HUES64 (cell line): ENCODE measurements around the gene ATP2B2.

Experiments used
- H3K27ac ChIP-seq: 2 replicates; pipeline ENCODE4 v1.7.0; 2013; ENCODE audit warnings: low read depth, low read length, inconsistent platforms
- H3K27me3 ChIP-seq: 2 replicates; pipeline ENCODE4 v1.6.1; 2013; ENCODE audit warnings: mild to moderate bottlenecking, low read length; ENCODE audit not compliant: insufficient read depth
- H3K36me3 ChIP-seq: 2 replicates; pipeline ENCODE4 v1.6.1; 2013; ENCODE audit warnings: mild to moderate bottlenecking, low read length; ENCODE audit not compliant: insufficient read depth
- H3K4me1 ChIP-seq: 2 replicates; pipeline ENCODE4 v1.6.1; 2013; ENCODE audit warnings: mild to moderate bottlenecking, low read length, moderate library complexity; ENCODE audit not compliant: insufficient read depth
- H3K4me3 ChIP-seq: 2 replicates; pipeline ENCODE4 v1.5.1; 2013; ENCODE audit warnings: mild to moderate bottlenecking, low read length, moderate library complexity
- H3K9ac ChIP-seq: 2 replicates; pipeline ENCODE4 v1.6.1; 2013; ENCODE audit warnings: mild to moderate bottlenecking, low read depth, low read length
- H3K9me3 ChIP-seq: 2 replicates; pipeline ENCODE4 v1.6.1; 2013; ENCODE audit warnings: low read depth, low read length; ENCODE audit not compliant: insufficient read depth
- WGBS: fragments of 150-250, 120-280 bp; methylation state at CpG from one replicate; pipeline ENCODE4 v1.1.7; 2013; ENCODE audit warnings: missing lambda C conversion rate; 5-methylcytosine and 5-hydroxymethylcytosine counted together

Gene ATP2B2

GRCh38 chr3:10285272-10286132 is 219.9 kb downstream of the ATP2B2 start:
- no peak overlapping the region for H3K9ac ChIP-seq
- WGBS: 93% methylated on average over 12 of the region's 12 CpGs
- no peaks in the 10 kb centered on the region for H3K9me3 ChIP-seq
- H3K27me3 ChIP-seq: no peaks in the 10 kb centered on the region
- H3K4me1 ChIP-seq: peaks cover 17% of the 10 kb centered on the region
- no peak overlapping the region for H3K4me3 ChIP-seq
- H3K27ac ChIP-seq: no peak overlapping the region
- peaks cover 32% of the 10 kb centered on the region for H3K36me3 ChIP-seq

DNA sequence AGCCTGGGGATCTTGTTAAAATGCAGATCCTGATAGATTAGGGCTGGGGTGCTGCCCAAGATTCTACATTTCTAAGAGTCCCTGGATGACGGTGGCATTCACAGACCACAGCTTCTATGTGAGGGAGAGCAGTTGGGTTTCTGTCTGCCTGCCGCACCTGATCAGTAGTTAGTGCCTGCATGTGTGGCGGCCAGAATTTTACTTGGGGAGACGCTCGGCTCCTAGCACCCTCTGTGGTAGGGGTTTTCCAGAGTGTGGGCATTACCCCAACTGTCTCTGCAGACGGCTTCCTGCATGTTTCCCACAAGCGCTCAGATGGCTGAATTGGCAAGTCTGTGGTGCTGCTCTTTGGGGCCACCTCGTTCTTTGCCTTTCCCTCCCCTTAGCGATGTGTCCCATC is 220.9 kb downstream of the ATP2B2 start:
- H3K9ac ChIP-seq: no peak overlapping the region
- H3K4me1 ChIP-seq: peaks cover 13% of the 10 kb centered on the region
- WGBS: 94% methylated on average over 9 of the region's 9 CpGs
- H3K27me3 ChIP-seq: no peaks in the 10 kb centered on the region
- H3K9me3 ChIP-seq: no peaks in the 10 kb centered on the region
- H3K27ac ChIP-seq: no peak overlapping the region
- H3K36me3 ChIP-seq: peaks cover 42% of the 10 kb centered on the region
- H3K4me3 ChIP-seq: no peak overlapping the region

DNA sequence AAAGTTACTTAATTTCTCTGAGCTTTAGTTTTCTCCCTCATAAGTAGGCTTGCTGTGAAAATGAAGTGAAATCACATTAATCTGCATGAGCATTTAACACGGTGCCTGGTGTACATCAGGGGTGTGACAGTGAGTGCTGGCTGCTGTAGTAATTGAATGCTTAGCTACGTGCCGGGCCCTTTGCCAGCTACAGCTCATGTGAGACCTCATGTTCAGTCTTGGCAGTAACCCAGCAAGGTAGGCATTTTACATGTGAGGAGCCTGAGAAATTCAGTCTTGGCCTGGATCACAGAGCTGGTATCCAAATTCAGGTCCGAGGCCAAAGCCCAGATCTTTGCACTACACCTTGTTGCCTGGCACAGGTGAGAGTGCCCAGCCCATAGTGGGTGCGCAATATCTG is 221.7 kb downstream of the ATP2B2 start:
- Histone ChIP-seq H3K9ac (no peak overlapping the region), H3K36me3 (peaks cover 47% of the 10 kb centered on the region), H3K9me3 (no peaks in the 10 kb centered on the region), H3K27ac (no peak overlapping the region), H3K4me3 (no peak overlapping the region), H3K4me1 (peaks cover 13% of the 10 kb centered on the region), H3K27me3 (no peaks in the 10 kb centered on the region)
- WGBS: 95% methylated on average over 5 of the region's 5 CpGs

GRCh38 chr3:10281951-10282350 is 223.4 kb downstream of the ATP2B2 start:
- H3K4me3 ChIP-seq: no peak overlapping the region
- no peak overlapping the region for H3K9ac ChIP-seq
- no peaks in the 10 kb centered on the region for H3K9me3 ChIP-seq
- no peaks in the 10 kb centered on the region for H3K27me3 ChIP-seq
- H3K4me1 ChIP-seq: peaks cover 7% of the 10 kb centered on the region
- 95% methylated on average over 4 of the region's 5 CpGs for WGBS
- H3K36me3 ChIP-seq: peaks cover 60% of the 10 kb centered on the region
- no peak overlapping the region for H3K27ac ChIP-seq

DNA sequence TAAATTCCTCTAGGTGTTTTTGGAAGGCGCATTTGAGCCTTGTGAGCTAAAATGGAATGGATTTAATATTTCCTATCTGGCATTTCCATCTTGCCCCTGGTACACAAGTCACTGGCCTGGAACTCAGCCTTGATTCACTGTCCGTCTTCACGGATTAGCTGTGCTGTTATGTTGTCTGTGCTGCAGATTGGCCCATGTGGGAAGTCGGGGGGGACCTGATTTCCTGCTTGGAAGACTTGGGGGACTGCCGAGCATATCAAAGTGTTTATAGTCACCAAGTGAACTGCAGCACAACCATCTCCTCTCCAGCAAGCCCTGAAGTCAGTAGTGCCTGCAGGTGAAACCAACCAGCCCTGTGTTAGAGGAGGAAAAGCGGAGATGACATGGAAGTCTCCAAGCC is 224.8 kb downstream of the ATP2B2 start:
- peaks cover 73% of the 10 kb centered on the region for H3K36me3 ChIP-seq
- no peak overlapping the region for H3K27ac ChIP-seq
- no peak overlapping the region for H3K9ac ChIP-seq
- no peaks in the 10 kb centered on the region; the same call in 1 of the 2 replicates for H3K4me1 ChIP-seq
- no peaks in the 10 kb centered on the region for H3K9me3 ChIP-seq
- no peak overlapping the region for H3K4me3 ChIP-seq
- no peaks in the 10 kb centered on the region for H3K27me3 ChIP-seq
- 94% methylated on average over 5 of the region's 6 CpGs for WGBS

- no peaks in the 10 kb centered on the region; the same call in 1 of the 2 replicates for H3K4me1 ChIP-seq
- no peak overlapping the region for H3K4me3 ChIP-seq
- H3K9me3 ChIP-seq: no peaks in the 10 kb centered on the region
- no peaks in the 10 kb centered on the region for H3K27me3 ChIP-seq
- H3K36me3 ChIP-seq: peaks cover 73% of the 10 kb centered on the region
- WGBS: 94% methylated on average over 5 of the region's 5 CpGs
- no peak overlapping the region for H3K9ac ChIP-seq
- no peak overlapping the region for H3K27ac ChIP-seq
Measured at GRCh38 chr3:10280177-10280529, 225.2 kb downstream of the ATP2B2 start.

DNA sequence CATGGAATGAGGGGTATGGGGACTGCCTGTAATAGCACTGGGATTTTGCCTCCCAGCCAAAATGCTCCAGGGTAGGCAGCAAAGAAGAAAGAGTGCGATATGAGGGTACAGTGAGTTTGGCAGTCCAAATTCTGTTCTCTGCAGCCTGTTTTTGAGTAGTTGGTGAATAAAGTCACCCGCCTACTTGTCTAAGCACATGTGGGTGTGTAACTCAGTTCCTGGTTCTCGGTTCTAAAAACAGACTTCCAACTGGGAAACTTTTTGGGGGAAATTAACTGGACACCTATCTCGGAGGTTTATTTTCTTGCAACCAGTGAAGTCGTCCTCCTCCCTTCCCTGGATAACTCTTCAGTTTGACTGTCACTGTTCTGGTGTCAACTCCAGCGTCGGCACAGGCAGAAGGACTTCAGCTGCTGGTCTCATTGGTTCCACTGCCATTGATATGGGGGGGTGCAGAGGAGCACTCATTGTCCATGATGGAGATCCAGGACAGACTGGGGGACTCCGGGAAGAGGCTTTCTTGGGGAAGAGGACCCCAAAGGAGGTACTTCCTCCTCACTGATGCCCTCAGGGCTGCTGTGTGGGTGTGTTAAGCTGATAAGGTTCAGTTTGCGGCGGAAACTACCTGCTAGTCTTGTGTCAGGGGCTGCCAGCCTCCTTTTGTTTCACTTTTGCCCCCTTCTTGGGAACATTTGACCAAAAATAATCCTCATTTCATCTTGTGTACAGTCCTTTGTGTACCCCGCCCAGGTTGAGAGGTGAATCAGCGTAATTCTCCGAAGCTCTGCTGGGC is 225.8 kb downstream of the ATP2B2 start:
- no peak overlapping the region for H3K27ac ChIP-seq
- no peaks in the 10 kb centered on the region for H3K9me3 ChIP-seq
- H3K4me3 ChIP-seq: no peak overlapping the region
- WGBS: 93% methylated on average over 13 of the region's 13 CpGs
- H3K9ac ChIP-seq: no peak overlapping the region
- no peaks in the 10 kb centered on the region for H3K27me3 ChIP-seq
- peaks cover 75% of the 10 kb centered on the region for H3K36me3 ChIP-seq
- H3K4me1 ChIP-seq: no peaks in the 10 kb centered on the region

GRCh38 chr3:10278501-10278900 is 226.9 kb downstream of the ATP2B2 start:
- Histone ChIP-seq H3K4me3 (no peak overlapping the region), H3K9ac (no peak overlapping the region), H3K27ac (no peak overlapping the region), H3K36me3 (peaks cover 74% of the 10 kb centered on the region), H3K9me3 (no peaks in the 10 kb centered on the region), H3K27me3 (no peaks in the 10 kb centered on the region), H3K4me1 (no peaks in the 10 kb centered on the region)
- WGBS: 94% methylated on average over 1 of the region's 1 CpG

DNA sequence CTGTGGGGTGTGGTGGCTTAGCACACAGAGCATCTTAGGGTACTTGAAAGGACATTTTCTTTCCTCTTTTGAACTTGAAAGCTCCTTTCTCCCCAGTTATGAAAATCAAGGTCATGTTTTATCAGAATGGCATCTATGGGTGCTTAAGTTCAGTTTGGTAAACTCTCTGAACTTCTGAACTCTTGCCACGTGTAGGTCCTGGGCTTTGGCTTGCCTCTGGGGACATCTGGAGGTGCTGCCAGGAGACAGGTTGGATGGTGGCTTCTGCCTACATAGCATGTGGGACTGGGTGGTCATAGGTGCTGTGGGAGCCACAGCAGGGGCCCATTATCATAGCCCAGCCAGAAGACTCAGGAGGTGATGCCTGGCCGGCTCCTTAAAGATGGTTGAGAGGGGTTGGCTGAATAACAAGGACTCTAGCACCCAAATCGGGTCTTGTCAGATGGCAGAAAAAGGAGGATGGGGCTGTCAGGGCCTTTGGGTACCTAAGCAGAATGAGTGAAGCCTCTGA is 228.2 kb downstream of the ATP2B2 start:
- Histone ChIP-seq H3K4me1 (no peaks in the 10 kb centered on the region), H3K9me3 (no peaks in the 10 kb centered on the region), H3K27me3 (no peaks in the 10 kb centered on the region), H3K27ac (no peak overlapping the region), H3K4me3 (no peak overlapping the region), H3K36me3 (peaks cover 71% of the 10 kb centered on the region), H3K9ac (no peak overlapping the region)
- WGBS: 90% methylated on average over 3 of the region's 3 CpGs

- no peaks in the 10 kb centered on the region for H3K9me3 ChIP-seq
- H3K4me1 ChIP-seq: no peaks in the 10 kb centered on the region
- H3K27ac ChIP-seq: no peak overlapping the region
- H3K36me3 ChIP-seq: peaks cover 74% of the 10 kb centered on the region
- WGBS: 58% methylated on average over 1 of the region's 1 CpG
- H3K9ac ChIP-seq: no peak overlapping the region
- no peaks in the 10 kb centered on the region for H3K27me3 ChIP-seq
- H3K4me3 ChIP-seq: no peak overlapping the region
Measured at GRCh38 chr3:10274601-10275000, 230.8 kb downstream of the ATP2B2 start.
